Upper lobe of left lung (tissue), 6 donors: Measurements from ENCODE around the gene NHSL1. TPM values are rescaled to one million over a fixed set of nuclear protein-coding genes. Genes with fewer than 3 reads are reported as not detected.
A peak's percentile ranks its signal among the peaks of the same experiment; 100 is the strongest.

Experiments
- ATAC-seq, 2 donors: fragments of 200-7000 bp; cut with Tn5 transposase; one replicate each; pipeline ENCODE4 v1.9.1; 2022; ENCODE audit warnings: mild to moderate bottlenecking in 2 of 2, moderate library complexity in 2 of 2; ENCODE audit not compliant: low FRiP score in 2 of 2
- DNase-seq, 2 donors: peaks; one replicate each; pipeline ENCODE4 v3.0.0-alpha.2; 2019 to 2020
- H3K27ac ChIP-seq, 4 donors: fragments of 200-600 bp; sonication (generic); one replicate each; pipeline ENCODE4 v1.5.1; 2016 to 2019
- H3K27me3 ChIP-seq, 4 donors: fragments of 200-600 bp; sonication (generic); one replicate each; pipeline ENCODE4 v1.5.1; 2017 to 2019
- H3K36me3 ChIP-seq, 4 donors: fragments of 200-600 bp; sonication (generic); one replicate each; pipeline ENCODE4 v1.5.1; 2016 to 2019
- H3K4me1 ChIP-seq, 4 donors: fragments of 200-600 bp; sonication (generic); one replicate each; pipeline ENCODE4 v1.5.1; 2018 to 2019
- H3K4me3 ChIP-seq, 4 donors: fragments of 200-600 bp; sonication (generic); one replicate each; pipeline ENCODE4 v1.5.1; 2017 to 2019; ENCODE audit warnings: mild to moderate bottlenecking in 2 of 4, moderate library complexity in 1 of 4
- H3K9me3 ChIP-seq, 4 donors: fragments of 200-600 bp; sonication (generic); one replicate each; pipeline ENCODE4 v1.5.1; 2018 to 2019
- CTCF ChIP-seq, 6 experiments: fragments of 450-650 bp in 4 of 6; fragments of 200-600 bp in 2 of 6; sonication (generic) in 2 of 6; IDR thresholded peaks; one replicate each; pipeline ENCODE4 v1.5.1; 2016 to 2019; ENCODE audit warnings: antibody characterized with exemption in 6 of 6
- EP300 ChIP-seq, 4 donors: sonication (generic); formaldehyde crosslinking; IDR thresholded peaks; one replicate each; pipeline ENCODE4 v1.5.1; 2017; ENCODE audit warnings: antibody characterized with exemption in 4 of 4, control low read depth in 2 of 4
- POLR2A ChIP-seq, 4 donors: fragments of 450-650 bp; IDR thresholded peaks; one replicate each; pipeline ENCODE4 v1.5.1; 2016 to 2017; ENCODE audit warnings: antibody characterized with exemption in 4 of 4, mild to moderate bottlenecking in 2 of 4
- POLR2AphosphoS5 ChIP-seq, 2 donors: sonication (generic); formaldehyde crosslinking; IDR thresholded peaks; one replicate each; pipeline ENCODE4 v1.5.1; 2017; ENCODE audit warnings: antibody characterized with exemption in 2 of 2
- WGBS, 2 donors: methylation state at CpG; one replicate each; pipeline ENCODE4 v1.1.5; 2017 to 2018; 5-methylcytosine and 5-hydroxymethylcytosine counted together
- total RNA-seq, 6 donors: library from RNA; depleted of rRNA in 4 of 6; stranded (reverse); fragments of >200 nt in 4 of 6; gene quantifications; one replicate each; pipeline versions ENCODE4 v1.1.0 to v1.2.1, GENCODE V29; 2016 to 2021
- donor health status: DM: no; HTN: no; CAD: no; lungs with moderate emphysema.
- donor health status: DM: no; HTN: yes; CAD: no; lungs with severe emphysema.

Gene NHSL1
- total RNA-seq, 6 donors from 2014 or later: 37.3 to 80.2 (median 56.6) TPM

GRCh38 chr6:138386897-138387296, 112.4 kb downstream of the NHSL1 start:
- no peaks in the 10 kb centered on the region for H3K36me3 ChIP-seq
- DNase-seq (no peak), ATAC-seq (no peak)
- H3K9me3 ChIP-seq: no peaks in the 10 kb centered on the region
- no peak overlapping the region for H3K27ac ChIP-seq
- TF ChIP-seq POLR2AphosphoS5 (IDR thresholded peaks at IDR 0.05) (no peak), CTCF (IDR thresholded peaks at IDR 0.05) (no peak), POLR2A (IDR thresholded peaks at IDR 0.05) (no peak), EP300 (IDR thresholded peaks at IDR 0.05) (no peak)
- H3K4me1 ChIP-seq: no peaks in the 10 kb centered on the region
- H3K4me3 ChIP-seq: no peak overlapping the region
- no peaks in the 10 kb centered on the region for H3K27me3 ChIP-seq
- WGBS, 2 donors: 92 to 98% methylated on average over 3 of the region's 3 CpGs

GRCh38 chr6:138383776-138384175, 115.5 kb downstream of the NHSL1 start:
- ATAC-seq: no peak
- H3K9me3 ChIP-seq: no peaks in the 10 kb centered on the region
- no peak for DNase-seq
- 71 to 73% methylated on average over 3 of the region's 3 CpGs for WGBS, 2 donors
- H3K36me3 ChIP-seq: no peaks in the 10 kb centered on the region
- H3K27me3 ChIP-seq: no peaks in the 10 kb centered on the region
- H3K4me1 ChIP-seq: no peaks in the 10 kb centered on the region
- H3K4me3 ChIP-seq: no peak overlapping the region
- TF ChIP-seq EP300 (IDR thresholded peaks at IDR 0.05): no peak
- TF ChIP-seq POLR2AphosphoS5 (IDR thresholded peaks at IDR 0.05): no peak
- TF ChIP-seq CTCF (IDR thresholded peaks at IDR 0.05): no peak
- TF ChIP-seq POLR2A (IDR thresholded peaks at IDR 0.05): no peak
- no peak overlapping the region for H3K27ac ChIP-seq

GRCh38 chr6:138382498-138383265, 116.6 kb downstream of the NHSL1 start:
- 71 to 78% methylated on average over 6 to 8 of the region's 8 CpGs for WGBS, 2 donors
- Histone ChIP-seq H3K9me3 (no peaks in the 10 kb centered on the region), H3K4me3 (no peak overlapping the region), H3K36me3 (no peaks in the 10 kb centered on the region), H3K27me3 (no peaks in the 10 kb centered on the region), H3K4me1 (no peaks in the 10 kb centered on the region), H3K27ac (no peak overlapping the region)
- TF ChIP-seq CTCF (IDR thresholded peaks at IDR 0.05): no peak
- TF ChIP-seq EP300 (IDR thresholded peaks at IDR 0.05): no peak
- ATAC-seq: no peak
- peak in 1 of 2 donors; percentile 21 for DNase-seq

GRCh38 chr6:138378463-138378862, 120.8 kb downstream of the NHSL1 start:
- no peaks in the 10 kb centered on the region for H3K9me3 ChIP-seq
- 66 to 73% methylated on average over 4 of the region's 4 CpGs for WGBS, 2 donors
- H3K36me3 ChIP-seq: no peaks in the 10 kb centered on the region
- H3K27me3 ChIP-seq: no peaks in the 10 kb centered on the region
- no peaks in the 10 kb centered on the region for H3K4me1 ChIP-seq
- H3K4me3 ChIP-seq: no peak overlapping the region
- no peak for TF ChIP-seq POLR2AphosphoS5 (IDR thresholded peaks at IDR 0.05)
- TF ChIP-seq CTCF (IDR thresholded peaks at IDR 0.05): no peak
- no peak for TF ChIP-seq POLR2A (IDR thresholded peaks at IDR 0.05)
- no peak for TF ChIP-seq EP300 (IDR thresholded peaks at IDR 0.05)
- ATAC-seq (no peak), DNase-seq (no peak)
- H3K27ac ChIP-seq: no peak overlapping the region

GRCh38 chr6:138377844-138378243, 121.5 kb downstream of the NHSL1 start, which contains the start of gene SMIM28:
SMIM28 (plus strand) TSS chr6:138377905; CDS start chr6:138378073, 168 bp downstream.
- no peak within 1 kb of the TSS for H3K4me3 ChIP-seq
- no peak for ATAC-seq

More at GRCh38 chr6:138377844-138378243, 121.5 kb downstream of the NHSL1 start, which contains the start of gene SMIM28:
- H3K27ac ChIP-seq: no peak within 1 kb of the TSS
- 74 to 83% methylated on average over 6 of the region's 6 CpGs for WGBS, 2 donors
- peak in 1 of 2 donors; percentile 8 for DNase-seq
- H3K4me1 ChIP-seq: no peaks in the 10 kb centered on the region
- H3K36me3 ChIP-seq: no peaks in the 10 kb centered on the region
- no peaks in the 10 kb centered on the region for H3K9me3 ChIP-seq
- TF ChIP-seq POLR2AphosphoS5 (IDR thresholded peaks at IDR 0.05): no peak
- no peak for TF ChIP-seq POLR2A (IDR thresholded peaks at IDR 0.05)
- no peak for TF ChIP-seq CTCF (IDR thresholded peaks at IDR 0.05)
- TF ChIP-seq EP300 (IDR thresholded peaks at IDR 0.05): no peak
- H3K27me3 ChIP-seq: no peaks in the 10 kb centered on the region
